Sigmoid colon (tissue), 7 donors: Measurements from ENCODE around the gene FGGY. TPM values are rescaled to one million over a fixed set of nuclear protein-coding genes. Genes with fewer than 3 reads are reported as not detected.

Experiments
- DNase-seq: peaks from one replicate; pipeline ENCODE4 v3.0.0-alpha.2; 2019
- H3K27ac ChIP-seq, 4 donors: fragments of 200-600 bp; sonication (generic); one replicate each; pipeline ENCODE4 v1.5.1; 2016 to 2019; ENCODE audit warnings: mild to moderate bottlenecking in 1 of 4
- H3K27me3 ChIP-seq, 3 donors: fragments of 200-600 bp; sonication (generic); one replicate each; pipeline ENCODE4 v1.5.1; 2019; ENCODE audit warnings: mild to moderate bottlenecking in 1 of 3
- H3K36me3 ChIP-seq, 4 donors: fragments of 200-600 bp; sonication (generic); one replicate each; pipeline ENCODE4 v1.5.1; 2016 to 2019
- H3K4me1 ChIP-seq, 4 donors: fragments of 200-600 bp; sonication (generic); one replicate each; pipeline ENCODE4 v1.5.1; 2017 to 2019
- H3K4me3 ChIP-seq, 4 donors: fragments of 200-600 bp; sonication (generic); one replicate each; pipeline ENCODE4 v1.5.1; 2017 to 2019; ENCODE audit warnings: mild to moderate bottlenecking in 2 of 4, moderate library complexity in 1 of 4
- H3K9me3 ChIP-seq, 4 donors: fragments of 200-600 bp in 3 of 4; sonication (generic) in 3 of 4; one replicate each; pipeline versions ENCODE4 v1.5.1 to v1.6.1; 2013 to 2019
- CTCF ChIP-seq, 4 experiments: fragments of 450-650 bp in 3 of 4; fragments of 200-600 bp in 1 of 4; IDR thresholded peaks; one replicate each; pipeline ENCODE4 v1.5.1; 2016 to 2019; ENCODE audit warnings: antibody characterized with exemption in 4 of 4, mild to moderate bottlenecking in 3 of 4, moderate library complexity in 2 of 4
- EP300 ChIP-seq, 4 donors: sonication (generic); formaldehyde crosslinking; IDR thresholded peaks; one replicate each; pipeline ENCODE4 v1.6.1; 2017; ENCODE audit warnings: antibody characterized with exemption in 4 of 4
- POLR2A ChIP-seq, 2 donors: fragments of 450-650 bp; IDR thresholded peaks; one replicate each; pipeline ENCODE4 v1.6.1; 2016; ENCODE audit warnings: antibody characterized with exemption in 2 of 2, mild to moderate bottlenecking in 2 of 2, moderate library complexity in 2 of 2
- POLR2AphosphoS5 ChIP-seq, 4 donors: sonication (generic); formaldehyde crosslinking; IDR thresholded peaks; one replicate each; pipeline ENCODE4 v1.6.1; 2017; ENCODE audit warnings: antibody characterized with exemption in 4 of 4
- WGBS, 2 donors: extraction: QIAGEN DNeasy Blood & Tissue Kit; methylation state at CpG; one replicate each; pipeline ENCODE4 v1.1.7; 2013; 5-methylcytosine and 5-hydroxymethylcytosine counted together
- intact Hi-C: fragments of 100-400 bp; cut with DNase I; formaldehyde crosslinking; loops from one replicate; pipeline ENCODE4 v1.15.1; 2023
- polyA plus RNA-seq, 3 donors: library from polyadenylated mRNA; stranded (reverse); fragments of 200-250 nt; gene quantifications; one replicate each; pipeline ENCODE4 v1.2.3, GENCODE V29; 2013
- total RNA-seq, 4 donors: library from RNA; depleted of rRNA; stranded (reverse); fragments of >200 nt; gene quantifications; one replicate each; pipeline ENCODE4 v1.1.0, GENCODE V29; 2016
- donor health status: healthy with polysubstance abuse.
- donor health status: Bipolar disorder and iron deficiency.
- donor health status: healthy.

Gene FGGY
- total and polyA plus RNA-seq, 7 donors, result 4.8 to 54.1 (median 20.5) TPM

DNA sequence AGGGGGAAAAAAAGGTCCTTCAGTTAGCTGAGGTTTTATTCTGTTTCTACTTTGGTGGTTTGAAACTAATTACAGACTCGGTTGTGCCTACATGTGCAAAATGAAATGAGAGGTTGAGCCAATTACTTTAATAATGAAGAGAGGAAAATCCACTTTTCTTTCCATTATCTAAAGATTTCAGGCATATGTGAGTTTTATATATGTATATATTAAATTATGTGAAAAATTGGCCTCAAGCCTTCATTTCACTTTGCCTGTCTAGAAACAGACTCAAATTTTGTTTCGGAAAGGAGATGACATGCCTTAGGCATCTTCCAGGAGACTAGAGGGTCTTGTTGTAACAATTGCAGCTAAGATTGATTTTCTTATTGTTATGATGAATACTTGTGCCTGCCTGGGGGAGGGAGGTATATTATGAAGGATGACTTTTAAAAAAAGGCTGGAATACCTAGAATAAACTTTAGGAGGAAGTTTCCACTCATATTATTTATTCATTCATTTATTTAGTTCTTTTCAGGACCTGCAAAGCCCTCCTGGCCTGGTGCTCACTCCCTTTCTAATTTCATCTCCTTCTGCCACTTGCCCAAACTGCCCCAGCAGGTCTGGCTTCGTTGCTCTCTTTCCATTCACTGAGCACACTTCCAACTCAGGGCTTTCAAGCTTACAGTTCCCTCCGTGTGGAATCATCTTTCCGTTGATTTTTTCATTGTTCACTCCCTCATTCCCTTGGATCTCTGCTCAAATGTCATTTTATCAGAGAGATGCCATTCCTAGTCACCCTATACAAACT, 423.6 kb downstream of the FGGY start:
- 79 to 81% methylated on average over 5 of the region's 5 CpGs for WGBS, 2 donors

DNA sequence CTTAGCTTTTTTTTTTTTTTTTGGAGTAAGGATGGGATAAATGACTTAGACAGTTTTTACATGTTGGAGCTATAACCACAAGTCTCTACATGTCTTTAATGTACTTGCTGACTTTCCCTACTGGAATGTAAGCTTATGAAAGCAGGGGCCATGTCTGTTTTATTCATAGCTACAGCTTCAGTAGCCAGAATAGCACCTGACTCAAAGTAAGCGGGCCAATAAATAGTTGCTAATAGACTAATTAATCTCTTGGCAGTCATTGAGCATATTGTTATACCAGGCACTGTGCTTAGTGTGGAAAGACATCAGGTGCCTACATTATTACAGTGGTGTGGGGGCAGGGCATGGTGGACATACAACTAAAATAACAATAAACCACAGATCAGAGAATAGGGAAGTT, 433.4 kb downstream of the FGGY start:
- no peaks in the 10 kb centered on the region for H3K9me3 ChIP-seq
- H3K36me3 ChIP-seq, result no peaks in the 10 kb centered on the region
- WGBS, 2 donors, result 92 to 93% methylated on average over 1 of the region's 1 CpG
- intact Hi-C loops, result no loop called here
- H3K27me3 ChIP-seq, result no peaks in the 10 kb centered on the region
- no peak overlapping the region for H3K4me3 ChIP-seq
- no peak for DNase-seq
- TF ChIP-seq POLR2AphosphoS5 (IDR thresholded peaks at IDR 0.05), result peak in 3 of 4 donors; percentile 28 to 60 (median 57)
- TF ChIP-seq EP300 (IDR thresholded peaks at IDR 0.05), result peak in 1 of 4 donors; percentile 52
- TF ChIP-seq CTCF (IDR thresholded peaks at IDR 0.05), result no peak
- peak overlapping the region; percentile 79 to 89 (median 84) for H3K27ac ChIP-seq
- peaks cover 0 to 49% (median 36%) of the 10 kb centered on the region in 4 donors for H3K4me1 ChIP-seq

More for the DNA sequence above, 423.6 kb downstream of the FGGY start:
- no peak for DNase-seq
- Histone ChIP-seq H3K36me3 (no peaks in the 10 kb centered on the region), H3K27ac (no peak overlapping the region), H3K4me3 (no peak overlapping the region), H3K4me1 (no peaks in the 10 kb centered on the region), H3K27me3 (no peaks in the 10 kb centered on the region), H3K9me3 (no peaks in the 10 kb centered on the region)
- no peak for TF ChIP-seq CTCF (IDR thresholded peaks at IDR 0.05)
- TF ChIP-seq POLR2AphosphoS5 (IDR thresholded peaks at IDR 0.05), result no peak
- TF ChIP-seq EP300 (IDR thresholded peaks at IDR 0.05), result no peak
- TF ChIP-seq POLR2A (IDR thresholded peaks at IDR 0.05), result no peak
- intact Hi-C loops, result no loop called here

DNA sequence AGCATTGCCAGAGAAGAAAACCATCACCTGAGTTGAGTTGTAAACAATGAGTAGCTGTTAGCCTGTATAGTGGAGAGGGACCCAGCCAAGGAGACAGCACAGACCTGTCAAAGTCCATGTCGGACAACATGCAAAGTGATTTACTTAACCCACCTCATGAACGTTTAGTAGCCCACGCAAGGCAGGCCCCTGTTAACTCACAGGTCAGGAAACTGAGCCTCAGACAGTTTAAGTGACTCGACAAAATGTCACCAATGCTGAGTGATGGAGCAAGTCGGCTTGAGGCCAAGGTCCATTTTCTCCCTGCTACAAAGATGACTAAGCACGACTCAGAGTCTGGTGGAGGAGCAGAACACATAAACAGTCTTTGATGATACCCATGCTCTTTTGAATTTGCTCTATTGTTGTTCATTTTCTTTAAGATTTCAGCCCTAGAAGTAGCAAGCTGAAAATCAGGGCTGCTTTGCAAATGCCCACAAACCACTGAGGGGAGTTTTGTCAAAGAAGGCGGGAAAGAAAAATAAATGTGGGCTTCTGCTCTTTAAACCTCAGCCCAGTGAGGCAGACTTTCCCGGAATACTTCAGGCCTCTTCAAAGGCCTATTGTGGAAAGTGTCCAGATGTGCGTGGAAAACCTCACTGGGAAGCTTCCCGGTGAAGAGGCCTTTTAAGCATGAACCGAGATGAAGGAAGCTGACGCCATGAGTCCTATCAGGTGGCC, 434.0 kb downstream of the FGGY start:
- Histone ChIP-seq H3K36me3 (no peaks in the 10 kb centered on the region), H3K4me1 (peaks cover 0 to 49% (median 36%) of the 10 kb centered on the region in 4 donors), H3K4me3 (no peak overlapping the region), H3K9me3 (no peaks in the 10 kb centered on the region), H3K27ac (peak overlapping the region; percentile 79 to 89 (median 84)), H3K27me3 (no peaks in the 10 kb centered on the region)
- 43 to 49% methylated on average over 12 of the region's 12 CpGs for WGBS, 2 donors
- peak; percentile 93 for DNase-seq
- intact Hi-C loops, result no loop called here
- TF ChIP-seq EP300 (IDR thresholded peaks at IDR 0.05) (peak in 3 of 4 donors; percentile 26 to 64 (median 47)), POLR2AphosphoS5 (IDR thresholded peaks at IDR 0.05) (peak; percentile 45 to 81 (median 79)), CTCF (IDR thresholded peaks at IDR 0.05) (no peak)

DNA sequence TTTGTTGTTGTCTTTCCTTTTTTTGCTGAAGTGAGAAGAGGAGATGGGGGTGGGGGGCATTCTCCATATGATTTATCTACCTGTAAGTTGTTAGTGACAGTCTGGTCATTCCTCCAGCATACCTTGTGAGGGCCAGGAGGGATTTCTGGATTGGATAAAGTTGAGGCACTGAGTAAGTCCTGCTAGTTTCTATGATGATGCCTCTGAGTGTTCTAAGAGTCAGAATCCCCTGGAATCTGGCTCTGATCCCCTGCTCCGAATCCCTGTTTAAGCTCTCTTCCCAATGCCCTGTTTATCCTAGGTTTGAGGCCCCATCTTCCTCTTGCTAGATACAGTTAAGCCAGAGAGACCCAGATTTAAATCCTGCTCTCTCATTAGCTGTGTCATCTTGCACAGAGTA, 434.7 kb downstream of the FGGY start:
- TF ChIP-seq CTCF (IDR thresholded peaks at IDR 0.05) (no peak), POLR2A (IDR thresholded peaks at IDR 0.05) (no peak), POLR2AphosphoS5 (IDR thresholded peaks at IDR 0.05) (no peak), EP300 (IDR thresholded peaks at IDR 0.05) (no peak)
- no peaks in the 10 kb centered on the region for H3K36me3 ChIP-seq
- H3K27ac ChIP-seq, result peak overlapping the region; percentile 79 to 89 (median 84)
- peaks cover 0 to 49% (median 36%) of the 10 kb centered on the region in 4 donors for H3K4me1 ChIP-seq
- intact Hi-C loops, result no loop called here
- DNase-seq, result no peak
- H3K9me3 ChIP-seq, result no peaks in the 10 kb centered on the region
- H3K4me3 ChIP-seq, result no peak overlapping the region
- WGBS, 2 donors, result 81 to 90% methylated on average over 1 of the region's 1 CpG
- H3K27me3 ChIP-seq, result no peaks in the 10 kb centered on the region
